Activated naive CD4-positive, alpha-beta T cell treated with anti-CD3 and anti-CD28 coated beads for 36 hours (primary cell): Measurements from ENCODE around the gene ATP13A4. TPM values are rescaled to one million over a fixed set of nuclear protein-coding genes. Genes with fewer than 3 reads are reported as not detected.

Experiments
- CTCF ChIA-PET: fragments of 350-600 bp; sonication (Branson Sonifier 250); formaldehyde crosslinking; loops from one replicate; lab custom pipeline; 2021; ENCODE audit warnings: antibody characterized with exemption; lab: Charles Lee
- DNase-seq: peaks from one replicate; pipeline ENCODE4 v3.0.0-alpha.2; 2020
- H3K27ac Mint-ChIP-seq: one replicate; pipeline ENCODE4 v1.8.0; 2021; ENCODE audit warnings: mild to moderate bottlenecking, mixed read lengths
- H3K27me3 Mint-ChIP-seq: one replicate; pipeline ENCODE4 v1.8.0; 2021; ENCODE audit warnings: low read depth, mixed read lengths
- H3K36me3 Mint-ChIP-seq: one replicate; pipeline ENCODE4 v1.8.0; 2021; ENCODE audit warnings: low read depth, mixed read lengths
- H3K4me1 Mint-ChIP-seq: one replicate; pipeline ENCODE4 v1.8.0; 2021; ENCODE audit warnings: low read depth, mixed read lengths
- H3K4me3 Mint-ChIP-seq: one replicate; pipeline ENCODE4 v1.8.0; 2021; ENCODE audit warnings: mild to moderate bottlenecking, moderate library complexity, mixed read lengths
- H3K9me3 Mint-ChIP-seq: one replicate; pipeline ENCODE4 v1.8.0; 2021; ENCODE audit warnings: mixed read lengths
- intact Hi-C: fragments of 100-400 bp; cut with micrococcal nuclease; formaldehyde crosslinking; loops from one replicate; pipeline ENCODE4 v1.15.1; 2023
- total RNA-seq, 2 experiments: library from RNA; stranded (reverse); gene quantifications; one replicate each; pipeline ENCODE4 v1.2.3, GENCODE V29; 2021

ATP13A4 gene
- total RNA-seq, 2 experiments from 2014 or later = 2.4 to 2.8 TPM

- H3K4me3 Mint-ChIP-seq = no peak overlapping the region
- no peaks in the 10 kb centered on the region for H3K27me3 Mint-ChIP-seq
- H3K9me3 Mint-ChIP-seq = no peaks in the 10 kb centered on the region
- no peak overlapping the region for H3K27ac Mint-ChIP-seq
- no peaks in the 10 kb centered on the region for H3K36me3 Mint-ChIP-seq
- CTCF ChIA-PET = interaction anchor here (0.6 kb wide), 1 partner anchor 41 kb away, joined by 3 read pairs; no protein-coding TSS in a partner anchor
- DNase-seq = no peak
- intact Hi-C loops = no loop called here
- H3K4me1 Mint-ChIP-seq = no peaks in the 10 kb centered on the region
Measured at GRCh38 chr3:193508108-193508507, 46.6 kb downstream of the ATP13A4 start.

DNA sequence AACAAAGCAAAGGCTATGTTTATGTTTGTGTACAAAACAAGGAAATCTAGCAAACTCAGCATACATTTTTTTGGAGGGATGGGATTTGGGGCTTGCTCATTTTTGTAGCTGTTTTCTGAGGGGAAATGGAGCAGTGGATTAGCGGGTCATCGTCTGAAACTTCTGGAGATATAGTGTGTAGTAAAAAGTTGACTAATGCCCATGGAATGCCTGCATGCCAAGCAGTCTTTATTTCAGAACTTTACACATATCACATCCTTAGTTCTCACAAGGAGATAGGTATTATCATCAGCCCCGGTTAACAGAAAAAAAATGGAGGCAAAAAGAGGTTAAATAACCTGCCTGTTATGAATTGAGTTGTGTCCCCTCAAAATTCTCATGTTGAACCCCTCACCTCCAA lies 47.1 kb downstream of the ATP13A4 start:
- H3K4me1 Mint-ChIP-seq = no peaks in the 10 kb centered on the region
- H3K4me3 Mint-ChIP-seq = no peak overlapping the region
- intact Hi-C loops = no loop called here
- H3K27me3 Mint-ChIP-seq = no peaks in the 10 kb centered on the region
- no peaks in the 10 kb centered on the region for H3K36me3 Mint-ChIP-seq
- CTCF ChIA-PET = interaction anchor here (0.6 kb wide), 1 partner anchor 41 kb away, joined by 3 read pairs; no protein-coding TSS in a partner anchor
- H3K27ac Mint-ChIP-seq = no peak overlapping the region
- DNase-seq = no peak
- no peaks in the 10 kb centered on the region for H3K9me3 Mint-ChIP-seq

DNA sequence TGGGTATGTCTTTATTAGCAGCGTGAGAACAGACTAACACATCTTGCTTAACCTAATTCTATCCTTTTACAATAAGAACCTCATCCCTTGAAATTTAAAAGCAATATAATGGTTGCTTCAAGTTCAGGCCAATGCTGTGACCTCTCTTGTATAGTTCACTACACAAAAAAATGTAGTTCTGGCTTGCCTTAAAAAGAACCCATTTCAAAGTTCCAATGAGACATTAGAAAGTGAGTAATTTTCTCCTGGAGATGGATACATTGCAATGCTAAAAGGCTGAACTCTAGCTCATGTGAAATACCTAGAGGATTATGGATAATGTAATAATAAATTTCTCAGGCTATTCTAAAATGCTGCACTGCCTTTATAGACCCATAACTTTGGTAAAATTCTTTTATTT lies 47.8 kb downstream of the ATP13A4 start:
- DNase-seq = no peak
- CTCF ChIA-PET = no interaction called here
- Mint-ChIP-seq H3K36me3 (no peaks in the 10 kb centered on the region), H3K4me3 (no peak overlapping the region), H3K4me1 (no peaks in the 10 kb centered on the region), H3K9me3 (no peaks in the 10 kb centered on the region), H3K27ac (no peak overlapping the region), H3K27me3 (no peaks in the 10 kb centered on the region)
- intact Hi-C loops = no loop called here

- no peaks in the 10 kb centered on the region for H3K36me3 Mint-ChIP-seq
Measured at GRCh38 chr3:193502871-193503270, 51.8 kb downstream of the ATP13A4 start.

GRCh38 chr3:193499801-193500485 lies 54.8 kb downstream of the ATP13A4 start:
- Mint-ChIP-seq H3K4me3 (no peak overlapping the region), H3K27ac (no peak overlapping the region), H3K4me1 (no peaks in the 10 kb centered on the region), H3K27me3 (no peaks in the 10 kb centered on the region), H3K36me3 (no peaks in the 10 kb centered on the region), H3K9me3 (no peaks in the 10 kb centered on the region)
- no peak for DNase-seq
- intact Hi-C loops = no loop called here
- CTCF ChIA-PET = no interaction called here

More at GRCh38 chr3:193502871-193503270, 51.8 kb downstream of the ATP13A4 start:
- H3K27me3 Mint-ChIP-seq = no peaks in the 10 kb centered on the region
- CTCF ChIA-PET = no interaction called here
- no peak overlapping the region for H3K4me3 Mint-ChIP-seq
- no peak overlapping the region for H3K27ac Mint-ChIP-seq
- no peak for DNase-seq
- H3K4me1 Mint-ChIP-seq = no peaks in the 10 kb centered on the region
- intact Hi-C loops = no loop called here
- no peaks in the 10 kb centered on the region for H3K9me3 Mint-ChIP-seq

GRCh38 chr3:193499136-193499770 lies 55.4 kb downstream of the ATP13A4 start:
- CTCF ChIA-PET = no interaction called here
- H3K27ac Mint-ChIP-seq = no peak overlapping the region
- H3K9me3 Mint-ChIP-seq = no peaks in the 10 kb centered on the region
- H3K27me3 Mint-ChIP-seq = no peaks in the 10 kb centered on the region
- H3K4me1 Mint-ChIP-seq = no peaks in the 10 kb centered on the region
- intact Hi-C loops = no loop called here
- H3K36me3 Mint-ChIP-seq = no peaks in the 10 kb centered on the region
- H3K4me3 Mint-ChIP-seq = no peak overlapping the region
- DNase-seq = no peak

GRCh38 chr3:193498215-193498614 lies 56.5 kb downstream of the ATP13A4 start:
- Mint-ChIP-seq H3K9me3 (no peaks in the 10 kb centered on the region), H3K4me3 (no peak overlapping the region), H3K36me3 (no peaks in the 10 kb centered on the region), H3K27me3 (no peaks in the 10 kb centered on the region), H3K27ac (no peak overlapping the region), H3K4me1 (no peaks in the 10 kb centered on the region)
- no peak for DNase-seq
- CTCF ChIA-PET = no interaction called here
- intact Hi-C loops = no loop called here

DNA sequence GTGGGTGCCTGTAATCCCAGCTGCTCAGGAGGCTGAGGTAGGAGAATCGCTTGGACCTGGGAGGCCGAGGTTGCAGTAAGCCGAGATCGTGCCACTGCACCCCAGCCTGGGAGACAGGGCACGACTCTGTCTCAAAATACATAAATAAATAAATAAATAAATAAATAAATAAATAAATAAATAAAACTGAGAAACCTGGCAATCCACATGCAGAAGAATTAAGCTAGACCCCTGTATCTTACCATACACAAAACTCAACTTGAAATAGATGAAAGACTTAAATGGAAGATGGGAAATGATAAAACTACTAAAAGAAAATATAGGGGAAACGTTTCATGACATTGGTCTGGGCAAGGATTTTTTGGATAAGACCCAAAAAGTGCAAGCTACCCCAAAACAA lies 58.0 kb downstream of the ATP13A4 start:
- CTCF ChIA-PET = no interaction called here
- no peak overlapping the region for H3K27ac Mint-ChIP-seq
- H3K4me1 Mint-ChIP-seq = no peaks in the 10 kb centered on the region
- H3K27me3 Mint-ChIP-seq = no peaks in the 10 kb centered on the region
- no peaks in the 10 kb centered on the region for H3K9me3 Mint-ChIP-seq
- no peak for DNase-seq
- H3K36me3 Mint-ChIP-seq = no peaks in the 10 kb centered on the region
- intact Hi-C loops = no loop called here
- no peak overlapping the region for H3K4me3 Mint-ChIP-seq

DNA sequence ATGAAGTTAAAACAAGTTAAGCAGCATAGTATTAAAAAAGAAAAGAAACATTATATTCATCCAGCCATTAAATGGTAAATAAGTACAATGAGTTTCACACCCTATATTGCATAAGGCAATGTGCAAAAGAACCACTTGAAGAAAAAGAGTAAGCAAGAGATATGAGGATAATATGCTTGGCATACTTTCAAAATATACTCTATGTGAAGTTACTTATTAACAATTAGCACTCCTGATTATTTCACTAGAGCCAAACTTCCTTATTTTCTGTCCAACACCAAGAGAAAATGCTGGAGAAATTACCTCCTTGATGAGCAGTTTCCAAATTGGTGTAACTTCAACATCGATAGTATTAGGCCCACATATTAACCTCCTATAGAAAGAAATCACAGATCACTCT lies 63.7 kb downstream of the ATP13A4 start:
- no peak for DNase-seq
- no peaks in the 10 kb centered on the region for H3K4me1 Mint-ChIP-seq
- H3K27ac Mint-ChIP-seq = no peak overlapping the region
- no peaks in the 10 kb centered on the region for H3K27me3 Mint-ChIP-seq
- no peaks in the 10 kb centered on the region for H3K36me3 Mint-ChIP-seq
- no peak overlapping the region for H3K4me3 Mint-ChIP-seq
- intact Hi-C loops = no loop called here
- CTCF ChIA-PET = no interaction called here
- H3K9me3 Mint-ChIP-seq = no peaks in the 10 kb centered on the region

GRCh38 chr3:193490580-193490979 lies 64.1 kb downstream of the ATP13A4 start:
- Mint-ChIP-seq H3K36me3 (no peaks in the 10 kb centered on the region), H3K9me3 (no peaks in the 10 kb centered on the region), H3K4me3 (no peak overlapping the region), H3K4me1 (no peaks in the 10 kb centered on the region), H3K27ac (no peak overlapping the region), H3K27me3 (no peaks in the 10 kb centered on the region)
- CTCF ChIA-PET = no interaction called here
- DNase-seq = no peak
- intact Hi-C loops = no loop called here

DNA sequence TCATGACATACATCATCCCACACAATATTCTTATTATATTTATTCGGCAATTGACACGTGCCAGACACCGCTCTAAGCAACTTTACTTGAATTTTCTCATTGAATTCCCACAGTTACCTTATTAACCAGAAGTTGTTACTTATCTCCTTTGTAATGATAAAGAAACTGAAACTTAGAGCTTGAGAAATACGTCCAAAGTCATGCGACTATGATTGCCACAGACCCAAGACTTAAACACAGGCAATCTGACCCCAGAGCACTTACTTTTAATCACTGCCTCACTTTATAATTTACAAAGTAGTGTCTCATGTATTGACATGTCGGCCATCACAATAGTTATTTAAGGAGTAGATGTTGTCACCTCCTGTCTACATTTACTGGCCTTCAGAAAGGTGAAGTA lies 64.7 kb downstream of the ATP13A4 start:
- intact Hi-C loops = no loop called here
- CTCF ChIA-PET = no interaction called here
- no peak overlapping the region for H3K4me3 Mint-ChIP-seq
- H3K9me3 Mint-ChIP-seq = no peaks in the 10 kb centered on the region
- DNase-seq = no peak
- H3K27ac Mint-ChIP-seq = no peak overlapping the region
- no peaks in the 10 kb centered on the region for H3K27me3 Mint-ChIP-seq
- no peaks in the 10 kb centered on the region for H3K4me1 Mint-ChIP-seq
- no peaks in the 10 kb centered on the region for H3K36me3 Mint-ChIP-seq

DNA sequence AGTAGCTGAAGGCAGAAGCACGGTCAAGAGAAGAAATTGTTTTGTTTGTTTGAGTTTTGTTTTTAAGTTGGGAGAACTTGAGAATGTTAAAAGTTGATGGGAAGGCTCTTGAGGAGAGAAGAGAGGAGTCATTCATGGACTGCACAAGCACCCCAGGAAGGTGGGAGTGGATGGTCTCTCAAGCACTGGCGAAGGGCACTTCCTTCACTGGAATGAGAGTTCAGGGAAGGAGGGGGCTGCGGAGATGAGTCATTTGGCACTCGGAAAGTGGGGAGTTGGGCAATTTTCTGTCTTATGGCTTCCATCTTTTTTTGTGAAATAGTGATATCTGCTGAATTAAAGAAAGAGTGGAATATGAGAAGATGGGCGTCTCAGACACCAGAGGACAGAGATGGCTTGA lies 66.0 kb downstream of the ATP13A4 start:
- no peak overlapping the region for H3K4me3 Mint-ChIP-seq
- intact Hi-C loops = no loop called here
- DNase-seq = no peak
- no peaks in the 10 kb centered on the region for H3K27me3 Mint-ChIP-seq
- no peaks in the 10 kb centered on the region for H3K36me3 Mint-ChIP-seq
- no peaks in the 10 kb centered on the region for H3K4me1 Mint-ChIP-seq
- no peaks in the 10 kb centered on the region for H3K9me3 Mint-ChIP-seq
- CTCF ChIA-PET = no interaction called here
- no peak overlapping the region for H3K27ac Mint-ChIP-seq

DNA sequence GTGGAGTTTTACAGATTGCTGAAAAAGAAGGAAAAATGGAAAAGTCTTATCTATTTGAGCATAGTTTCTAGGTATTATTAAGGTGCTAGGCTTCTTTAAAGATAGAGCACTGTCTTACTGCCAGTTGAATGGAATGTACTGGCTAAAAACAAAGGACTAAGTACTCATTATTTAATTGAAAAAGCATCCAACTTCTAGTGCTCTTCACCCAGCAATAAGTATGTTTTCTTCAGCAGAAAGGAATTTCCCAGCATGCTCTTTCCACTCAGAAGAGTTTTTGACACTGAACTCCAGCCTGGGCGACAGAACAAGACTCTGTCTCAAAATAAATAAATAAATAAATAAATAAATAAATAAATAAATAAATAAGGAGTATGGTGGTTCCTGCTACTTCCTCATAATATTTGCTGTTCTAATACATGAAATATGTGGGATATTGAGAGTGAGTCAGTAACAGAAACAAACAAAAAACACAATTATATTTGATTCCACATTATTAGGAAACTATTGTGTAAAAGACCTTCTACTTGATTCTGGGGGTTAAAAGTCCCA lies 70.6 kb downstream of the ATP13A4 start:
- Mint-ChIP-seq H3K9me3 (no peaks in the 10 kb centered on the region), H3K27ac (no peak overlapping the region), H3K4me1 (no peaks in the 10 kb centered on the region), H3K27me3 (no peaks in the 10 kb centered on the region), H3K4me3 (no peak overlapping the region), H3K36me3 (no peaks in the 10 kb centered on the region)
- CTCF ChIA-PET = no interaction called here
- intact Hi-C loops = no loop called here
- no peak for DNase-seq
